Ishikawa (cell line): ENCODE measurements around the gene PBX2.

Source experiments
- CEBPB ChIP-seq: IDR thresholded peaks from 2 replicates; pipeline ENCODE4 v1.6.1; 2012
- CREB1 ChIP-seq: IDR thresholded peaks from 2 replicates; pipeline ENCODE4 v1.6.1; 2012; ENCODE audit warnings: low read depth
- EGR1 ChIP-seq: IDR thresholded peaks from 2 replicates; pipeline ENCODE4 v1.6.1; 2012
- EP300 ChIP-seq: IDR thresholded peaks from 2 replicates; pipeline ENCODE4 v1.6.1; 2012; ENCODE audit warnings: borderline replicate concordance
- FOXM1 ChIP-seq: IDR thresholded peaks from 2 replicates; pipeline ENCODE4 v1.6.1; 2012; ENCODE audit warnings: low read depth, borderline replicate concordance
- NFIC ChIP-seq: IDR thresholded peaks from 2 replicates; pipeline ENCODE4 v1.6.1; 2012
- RAD21 ChIP-seq: IDR thresholded peaks from 2 replicates; pipeline ENCODE4 v1.6.1; 2012; ENCODE audit warnings: low read depth
- TAF1 ChIP-seq: IDR thresholded peaks from 2 replicates; pipeline ENCODE4 v1.6.1; 2012; ENCODE audit warnings: low read depth, mild to moderate bottlenecking
- TCF12 ChIP-seq: IDR thresholded peaks from 2 replicates; pipeline ENCODE4 v1.6.1; 2012; ENCODE audit warnings: low read depth
- TEAD4 ChIP-seq: IDR thresholded peaks from 2 replicates; pipeline ENCODE4 v1.6.1; 2012
- YY1 ChIP-seq: IDR thresholded peaks from 2 replicates; pipeline ENCODE4 v1.6.1; 2012; ENCODE audit warnings: low read depth
- ZBTB7A ChIP-seq: IDR thresholded peaks from 2 replicates; pipeline ENCODE4 v1.6.1; 2012; ENCODE audit warnings: low read depth
- TF ChIP-seq, protein P1 (sequence below): IDR thresholded peaks from 2 replicates; pipeline ENCODE4 v1.6.1; 2012; ENCODE audit warnings: low read depth, mild to moderate bottlenecking
- TF ChIP-seq, protein P2 (sequence below): IDR thresholded peaks from 2 replicates; pipeline ENCODE4 v1.6.1; 2012
- TF ChIP-seq, protein P3 (sequence below): IDR thresholded peaks from 2 replicates; pipeline ENCODE4 v1.6.1; 2012

PBX2 gene, protein sequence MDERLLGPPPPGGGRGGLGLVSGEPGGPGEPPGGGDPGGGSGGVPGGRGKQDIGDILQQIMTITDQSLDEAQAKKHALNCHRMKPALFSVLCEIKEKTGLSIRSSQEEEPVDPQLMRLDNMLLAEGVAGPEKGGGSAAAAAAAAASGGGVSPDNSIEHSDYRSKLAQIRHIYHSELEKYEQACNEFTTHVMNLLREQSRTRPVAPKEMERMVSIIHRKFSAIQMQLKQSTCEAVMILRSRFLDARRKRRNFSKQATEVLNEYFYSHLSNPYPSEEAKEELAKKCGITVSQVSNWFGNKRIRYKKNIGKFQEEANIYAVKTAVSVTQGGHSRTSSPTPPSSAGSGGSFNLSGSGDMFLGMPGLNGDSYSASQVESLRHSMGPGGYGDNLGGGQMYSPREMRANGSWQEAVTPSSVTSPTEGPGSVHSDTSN

DNA sequence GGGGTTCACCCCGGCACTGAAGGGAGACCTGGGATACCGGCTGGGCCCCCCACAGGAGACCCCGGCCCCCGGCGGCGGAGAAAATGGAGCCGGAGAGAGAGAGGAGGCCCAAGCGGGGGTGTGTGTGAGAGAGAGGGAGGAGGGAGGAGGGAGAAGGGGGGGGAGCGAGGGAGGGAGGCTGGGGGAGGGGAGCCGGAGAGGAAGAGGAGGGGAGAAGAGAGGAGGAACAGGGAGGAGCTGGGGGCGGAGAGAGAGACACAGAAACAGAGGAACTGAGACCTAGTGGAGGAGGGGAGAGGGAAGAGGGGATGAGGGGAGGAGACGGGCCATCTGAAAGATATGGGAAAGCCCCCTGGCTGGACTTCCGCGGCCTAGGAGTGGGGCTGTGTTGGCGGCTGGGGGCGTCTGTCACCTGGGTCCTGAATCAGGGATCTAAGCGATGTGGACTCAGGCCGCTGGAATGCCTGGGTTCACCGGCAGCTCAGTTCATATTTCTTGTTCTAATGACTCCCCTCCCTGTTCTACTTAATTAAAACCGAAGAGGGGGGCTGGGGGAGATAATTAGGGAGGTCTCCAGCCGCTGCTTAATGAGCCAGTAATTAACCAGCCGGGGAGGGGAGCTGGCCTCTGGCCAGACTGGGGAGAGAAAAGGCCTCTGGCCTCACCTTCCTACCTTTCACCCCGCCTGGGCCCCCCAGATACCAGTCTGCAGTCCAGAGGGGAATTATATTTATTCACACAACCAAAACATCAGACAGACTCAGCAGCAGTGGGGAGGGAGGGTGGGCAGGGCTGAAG lies at the start of gene PBX2:
Gene PBX2, minus strand, starts transcription at position 149 of the 798 bp plus-strand sequence. CDS start 287 bp downstream, outside the sequence.
- TF ChIP-seq TEAD4 = peak; percentile 37; the same call in 1 of the 2 replicates
- TF ChIP-seq TCF12 = no peak
- TF ChIP-seq NFIC = peak; percentile 28; the same call in 1 of the 2 replicates
- TF ChIP-seq CREB1 = no peak
- TF ChIP-seq FOXM1 = no peak
- TF ChIP-seq YY1 = 0 out of 2 replicates have a peak, but pooled peaks have one; percentile 38
- no peak for TF ChIP-seq CEBPB
- peak; percentile 49 for TF ChIP-seq EGR1
- TF ChIP-seq RAD21 = no peak
- TF ChIP-seq, protein P1, sequence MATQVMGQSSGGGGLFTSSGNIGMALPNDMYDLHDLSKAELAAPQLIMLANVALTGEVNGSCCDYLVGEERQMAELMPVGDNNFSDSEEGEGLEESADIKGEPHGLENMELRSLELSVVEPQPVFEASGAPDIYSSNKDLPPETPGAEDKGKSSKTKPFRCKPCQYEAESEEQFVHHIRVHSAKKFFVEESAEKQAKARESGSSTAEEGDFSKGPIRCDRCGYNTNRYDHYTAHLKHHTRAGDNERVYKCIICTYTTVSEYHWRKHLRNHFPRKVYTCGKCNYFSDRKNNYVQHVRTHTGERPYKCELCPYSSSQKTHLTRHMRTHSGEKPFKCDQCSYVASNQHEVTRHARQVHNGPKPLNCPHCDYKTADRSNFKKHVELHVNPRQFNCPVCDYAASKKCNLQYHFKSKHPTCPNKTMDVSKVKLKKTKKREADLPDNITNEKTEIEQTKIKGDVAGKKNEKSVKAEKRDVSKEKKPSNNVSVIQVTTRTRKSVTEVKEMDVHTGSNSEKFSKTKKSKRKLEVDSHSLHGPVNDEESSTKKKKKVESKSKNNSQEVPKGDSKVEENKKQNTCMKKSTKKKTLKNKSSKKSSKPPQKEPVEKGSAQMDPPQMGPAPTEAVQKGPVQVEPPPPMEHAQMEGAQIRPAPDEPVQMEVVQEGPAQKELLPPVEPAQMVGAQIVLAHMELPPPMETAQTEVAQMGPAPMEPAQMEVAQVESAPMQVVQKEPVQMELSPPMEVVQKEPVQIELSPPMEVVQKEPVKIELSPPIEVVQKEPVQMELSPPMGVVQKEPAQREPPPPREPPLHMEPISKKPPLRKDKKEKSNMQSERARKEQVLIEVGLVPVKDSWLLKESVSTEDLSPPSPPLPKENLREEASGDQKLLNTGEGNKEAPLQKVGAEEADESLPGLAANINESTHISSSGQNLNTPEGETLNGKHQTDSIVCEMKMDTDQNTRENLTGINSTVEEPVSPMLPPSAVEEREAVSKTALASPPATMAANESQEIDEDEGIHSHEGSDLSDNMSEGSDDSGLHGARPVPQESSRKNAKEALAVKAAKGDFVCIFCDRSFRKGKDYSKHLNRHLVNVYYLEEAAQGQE = no peak
- 0 out of 2 replicates have a peak, but pooled peaks have one; percentile 18 for TF ChIP-seq TAF1
- no peak; the same call in none of the 2 replicates for TF ChIP-seq ZBTB7A
- TF ChIP-seq, protein P2, sequence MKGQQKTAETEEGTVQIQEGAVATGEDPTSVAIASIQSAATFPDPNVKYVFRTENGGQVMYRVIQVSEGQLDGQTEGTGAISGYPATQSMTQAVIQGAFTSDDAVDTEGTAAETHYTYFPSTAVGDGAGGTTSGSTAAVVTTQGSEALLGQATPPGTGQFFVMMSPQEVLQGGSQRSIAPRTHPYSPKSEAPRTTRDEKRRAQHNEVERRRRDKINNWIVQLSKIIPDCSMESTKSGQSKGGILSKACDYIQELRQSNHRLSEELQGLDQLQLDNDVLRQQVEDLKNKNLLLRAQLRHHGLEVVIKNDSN = no peak
- TF ChIP-seq EP300 = no peak
- TF ChIP-seq, protein P3, sequence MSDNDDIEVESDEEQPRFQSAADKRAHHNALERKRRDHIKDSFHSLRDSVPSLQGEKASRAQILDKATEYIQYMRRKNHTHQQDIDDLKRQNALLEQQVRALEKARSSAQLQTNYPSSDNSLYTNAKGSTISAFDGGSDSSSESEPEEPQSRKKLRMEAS = no peak

DNA sequence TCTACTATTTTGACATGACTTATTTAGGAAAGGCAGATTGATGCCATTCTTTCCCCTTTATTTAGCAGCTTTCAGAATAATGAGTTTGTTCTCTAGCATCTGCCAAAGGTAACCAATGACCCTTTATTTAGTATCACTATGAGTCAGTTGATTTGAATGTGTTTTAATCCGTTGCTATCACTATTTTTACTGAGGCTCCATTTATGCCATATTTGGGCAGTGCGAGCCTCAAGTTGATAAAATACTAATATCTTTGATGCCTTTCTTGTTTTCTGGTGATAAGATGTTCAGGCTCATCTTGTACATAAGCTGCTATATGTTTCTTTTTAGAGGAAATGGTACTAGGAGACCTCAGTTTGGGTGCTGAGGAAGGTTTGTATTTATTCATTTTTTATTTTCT lies 49.5 kb upstream of the PBX2 start:
- no peak for TF ChIP-seq NFIC
- no peak for TF ChIP-seq CEBPB
- TF ChIP-seq YY1 = no peak
- TF ChIP-seq RAD21 = no peak
- TF ChIP-seq, protein P3 = no peak
- no peak for TF ChIP-seq CREB1
- no peak for TF ChIP-seq TCF12
- TF ChIP-seq, protein P1 = no peak
- TF ChIP-seq TAF1 = no peak
- TF ChIP-seq FOXM1 = no peak
- no peak for TF ChIP-seq ZBTB7A

DNA sequence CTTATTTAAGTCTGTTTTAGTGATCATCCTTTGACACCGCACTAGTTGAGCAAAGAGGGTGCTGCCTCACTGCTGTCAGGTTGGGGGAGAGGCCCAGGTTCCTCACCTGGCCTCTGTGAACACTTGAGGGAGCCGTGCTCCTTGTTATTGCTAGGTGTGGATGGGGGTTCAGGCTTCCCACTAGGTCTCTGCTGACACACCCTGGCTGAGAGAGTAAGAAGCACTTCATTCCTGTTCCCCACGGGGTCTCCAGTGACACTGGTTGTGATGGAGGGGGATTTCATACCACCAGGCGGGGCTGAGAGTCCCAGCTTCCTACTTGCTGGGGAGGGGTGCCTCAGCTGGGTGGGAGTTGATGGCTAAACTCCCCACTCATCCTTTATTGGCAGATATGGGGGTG lies 44.9 kb upstream of the PBX2 start:
- peak; percentile 20; the same call in 1 of the 2 replicates for TF ChIP-seq RAD21
- TF ChIP-seq, protein P2 = no peak
- no peak for TF ChIP-seq CEBPB

DNA sequence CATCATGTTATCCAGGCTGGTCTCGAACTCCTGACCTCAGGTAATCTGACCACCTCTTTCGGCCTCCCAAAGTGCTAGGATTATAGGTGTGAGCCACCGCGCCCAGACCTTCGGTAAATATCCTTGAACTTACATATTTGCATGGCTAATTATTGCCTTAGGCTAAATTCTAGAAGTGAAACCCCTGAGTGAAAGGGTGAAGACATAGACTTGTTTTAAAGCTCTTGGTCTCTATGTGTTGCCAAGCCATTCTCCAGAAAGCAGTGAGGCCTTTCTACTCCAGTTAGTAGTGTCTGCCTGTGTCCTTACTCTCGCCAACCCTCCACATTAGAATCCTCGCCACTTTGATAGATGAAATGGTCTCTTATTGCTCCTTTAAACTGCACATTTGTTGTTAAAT lies 36.4 kb upstream of the PBX2 start:
- TF ChIP-seq TEAD4 (no peak), YY1 (no peak), TCF12 (no peak), FOXM1 (no peak), ZBTB7A (no peak), TAF1 (no peak), RAD21 (no peak)
- TF ChIP-seq, protein P1 = no peak
- TF ChIP-seq, protein P3 = no peak
- TF ChIP-seq, protein P2 = no peak
